Measurements from ENCODE around the gene KMO.

The KMO gene

DNA sequence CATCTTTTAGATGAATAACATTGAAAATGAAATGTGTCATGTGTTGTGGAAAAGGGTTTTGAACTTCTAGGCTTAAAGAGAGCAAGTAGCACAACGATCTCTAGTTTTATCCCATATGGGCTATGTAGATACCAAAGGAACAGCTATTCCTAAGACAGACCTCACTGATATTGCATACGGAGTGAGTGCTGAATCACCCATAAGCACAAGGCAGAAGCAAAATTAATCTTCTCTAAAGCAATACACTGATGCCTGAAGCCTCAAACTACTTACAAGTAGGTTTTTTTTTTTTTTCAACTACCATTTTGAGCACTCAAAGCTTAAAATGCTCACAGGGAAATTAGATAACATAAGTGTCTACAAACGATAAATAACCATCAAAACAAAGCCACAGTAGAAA, 5.0 kb upstream of the KMO start:
- H3K23ac ChIP-seq (ENCODE audit: low read length in 2 of 2), result no peak overlapping the region
- no peak overlapping the region for H2BK12ac ChIP-seq (ENCODE audit: low read length in 2 of 2)
- H3K4me1 ChIP-seq (ENCODE audit: control insufficient read depth, insufficient read depth, low read depth, low read length), result no peaks in the 10 kb centered on the region
- no peaks in the 10 kb centered on the region for H3K36me3 ChIP-seq (ENCODE audit: control insufficient read depth in 1 of 2, insufficient read depth in 2 of 2, low read depth in 1 of 2, low read length in 2 of 2)
- no peaks in the 10 kb centered on the region for H3K9me3 ChIP-seq (ENCODE audit: control insufficient read depth, low read length)
- no peak overlapping the region for H4K91ac ChIP-seq (ENCODE audit: low read length)
- H2AK5ac ChIP-seq (ENCODE audit: low read length, severe bottlenecking), result no peak overlapping the region
- no peak overlapping the region for H2BK15ac ChIP-seq (ENCODE audit: low read depth, poor library complexity, severe bottlenecking)
- H3K27me3 ChIP-seq (ENCODE audit: control insufficient read depth in 1 of 2, insufficient read depth in 1 of 2, low read length in 2 of 2), result peaks cover 0 to 14% of the 10 kb centered on the region in 2 experiments
- no peak overlapping the region for H3K27ac ChIP-seq (ENCODE audit: low read length, poor library complexity, severe bottlenecking)
- no peak overlapping the region for H3K14ac ChIP-seq (ENCODE audit: low read length in 2 of 2)
- H2BK120ac ChIP-seq (ENCODE audit: low read depth, low read length), result no peak overlapping the region
- no peak for DNase-seq
- no peak overlapping the region for H2BK5ac ChIP-seq (ENCODE audit: low read depth, low read length, poor library complexity, severe bottlenecking)
- no peak overlapping the region for H4K8ac ChIP-seq (ENCODE audit: low read length)
- no peak overlapping the region for H3K4me3 ChIP-seq (ENCODE audit: insufficient read depth in 1 of 2, low read depth in 1 of 2, low read length in 2 of 2)
- H3K4ac ChIP-seq (ENCODE audit: low read depth in 1 of 2, low read length in 2 of 2), result no peak overlapping the region
- H3K79me1 ChIP-seq (replicated peaks; ENCODE audit: low read length, poor library complexity, severe bottlenecking), result no peaks in the 10 kb centered on the region
- 82% methylated on average over 3 of the region's 3 CpGs for WGBS
- no peak overlapping the region for H3K18ac ChIP-seq (ENCODE audit: low read depth in 1 of 2, low read length in 2 of 2)
- H3K4me2 ChIP-seq (ENCODE audit: low read length, poor library complexity, severe bottlenecking), result no peak overlapping the region
- no peak overlapping the region for H2AFZ ChIP-seq (ENCODE audit: low read depth, low read length)
- H3K9ac ChIP-seq (ENCODE audit: low read length), result no peak overlapping the region

DNA sequence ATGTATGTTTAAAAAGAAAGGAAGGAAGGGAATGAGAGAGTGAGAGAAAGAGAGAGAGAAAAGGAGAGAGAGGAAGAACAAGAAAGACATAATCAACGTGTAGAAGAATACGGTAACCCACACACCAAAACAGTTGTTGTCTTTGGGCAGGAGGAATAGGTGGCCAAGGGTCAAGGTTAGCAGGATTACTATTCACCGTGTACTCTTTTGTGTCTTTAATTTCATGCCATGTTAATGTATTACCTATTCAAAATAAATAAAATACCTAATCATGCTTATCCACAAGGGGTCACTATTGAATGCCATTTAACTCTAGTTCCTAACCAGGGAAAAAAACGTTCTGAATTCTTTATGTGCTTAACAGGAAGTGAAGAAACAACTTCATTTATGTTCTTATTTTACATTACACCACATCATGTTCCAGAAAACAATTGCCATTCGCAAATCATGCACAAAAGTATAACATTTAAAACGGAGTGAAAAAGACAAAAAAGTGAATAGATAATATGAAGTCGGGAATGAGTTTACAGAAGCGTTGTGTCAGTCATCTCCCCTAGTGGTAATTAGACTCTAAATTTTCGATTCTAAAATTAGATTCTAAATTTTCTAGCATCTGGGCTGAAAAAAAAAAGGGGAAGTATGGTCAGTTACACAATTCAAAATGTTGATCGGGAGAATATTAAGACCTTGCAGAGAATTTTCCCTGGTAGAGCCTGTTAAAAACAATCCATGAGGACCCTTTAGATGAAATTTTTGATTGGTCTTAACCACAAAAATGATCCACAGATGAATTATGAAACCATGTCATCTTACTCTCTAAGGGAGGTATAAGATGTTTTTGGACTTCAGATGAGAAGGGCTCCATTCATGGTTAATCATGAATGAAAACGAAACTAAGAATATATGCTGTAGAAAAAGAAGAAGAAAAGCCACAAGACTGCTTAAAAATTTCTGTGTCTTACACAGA, 700 bp upstream of the KMO start:
- H3K14ac ChIP-seq (ENCODE audit: low read length in 2 of 2), result no peak overlapping the region
- no peaks in the 10 kb centered on the region for H3K36me3 ChIP-seq (ENCODE audit: control insufficient read depth in 1 of 2, insufficient read depth in 2 of 2, low read depth in 1 of 2, low read length in 2 of 2)
- H3K18ac ChIP-seq (ENCODE audit: low read depth in 1 of 2, low read length in 2 of 2), result no peak overlapping the region
- H2BK15ac ChIP-seq (ENCODE audit: low read depth, poor library complexity, severe bottlenecking), result no peak overlapping the region
- H2BK120ac ChIP-seq (ENCODE audit: low read depth, low read length), result no peak overlapping the region
- H2BK5ac ChIP-seq (ENCODE audit: low read depth, low read length, poor library complexity, severe bottlenecking), result no peak overlapping the region
- peak overlapping the region; percentile 89 for H3K9ac ChIP-seq (ENCODE audit: low read length)
- 62% methylated on average over 3 of the region's 11 CpGs for WGBS
- no peaks in the 10 kb centered on the region for H3K27me3 ChIP-seq (ENCODE audit: control insufficient read depth in 1 of 2, insufficient read depth in 1 of 2, low read length in 2 of 2)
- H3K4ac ChIP-seq (ENCODE audit: low read depth in 1 of 2, low read length in 2 of 2), result no peak overlapping the region
- H3K79me1 ChIP-seq (replicated peaks; ENCODE audit: low read length, poor library complexity, severe bottlenecking), result peaks cover 2% of the 10 kb centered on the region
- H3K4me1 ChIP-seq (ENCODE audit: control insufficient read depth, insufficient read depth, low read depth, low read length), result peaks cover 2% of the 10 kb centered on the region
- no peak overlapping the region for H4K91ac ChIP-seq (ENCODE audit: low read length)
- peak overlapping the region in 1 of 2 experiments; percentile 78 for H3K4me3 ChIP-seq (ENCODE audit: insufficient read depth in 1 of 2, low read depth in 1 of 2, low read length in 2 of 2)
- H2AFZ ChIP-seq (ENCODE audit: low read depth, low read length), result peak overlapping the region; percentile 76
- H2BK12ac ChIP-seq (ENCODE audit: low read length in 2 of 2), result no peak overlapping the region
- no peaks in the 10 kb centered on the region for H3K9me3 ChIP-seq (ENCODE audit: control insufficient read depth, low read length)
- peak overlapping the region; percentile 72 for H3K4me2 ChIP-seq (ENCODE audit: low read length, poor library complexity, severe bottlenecking)
- H2AK5ac ChIP-seq (ENCODE audit: low read length, severe bottlenecking), result no peak overlapping the region
- H4K8ac ChIP-seq (ENCODE audit: low read length), result no peak overlapping the region
- peak; percentile 79 for DNase-seq
- H3K27ac ChIP-seq (ENCODE audit: low read length, poor library complexity, severe bottlenecking), result peak overlapping the region; percentile 78
- no peak overlapping the region for H3K23ac ChIP-seq (ENCODE audit: low read length in 2 of 2)

DNA sequence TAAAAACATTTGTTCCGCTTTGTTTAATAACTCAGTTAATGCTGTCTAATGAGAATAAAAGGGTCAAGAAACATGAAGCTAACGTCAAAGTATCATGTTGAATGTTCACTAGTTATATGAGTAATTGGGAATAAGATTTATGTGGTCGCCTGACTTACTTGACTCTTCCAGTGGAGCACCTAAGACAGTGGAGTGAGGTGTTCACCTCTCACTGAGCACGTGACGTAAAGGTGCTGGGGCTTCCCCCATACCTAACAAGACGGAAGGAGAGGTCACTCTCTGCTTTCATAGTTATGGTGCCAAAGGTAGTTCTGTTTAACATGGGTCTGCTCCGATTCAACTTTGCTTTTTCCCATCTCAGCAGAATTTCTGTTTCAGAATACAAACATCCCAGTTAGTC, 686 bp downstream of the KMO start:
- H4K91ac ChIP-seq (ENCODE audit: low read length), result no peak overlapping the region
- DNase-seq, result no peak
- no peaks in the 10 kb centered on the region for H3K9me3 ChIP-seq (ENCODE audit: control insufficient read depth, low read length)
- 95% methylated on average over 7 of the region's 7 CpGs for WGBS
- no peak overlapping the region for H3K27ac ChIP-seq (ENCODE audit: low read length, poor library complexity, severe bottlenecking)
- H3K36me3 ChIP-seq (ENCODE audit: control insufficient read depth in 1 of 2, insufficient read depth in 2 of 2, low read depth in 1 of 2, low read length in 2 of 2), result no peaks in the 10 kb centered on the region
- H3K4me1 ChIP-seq (ENCODE audit: control insufficient read depth, insufficient read depth, low read depth, low read length), result peaks cover 2% of the 10 kb centered on the region
- no peak overlapping the region for H3K4me3 ChIP-seq (ENCODE audit: insufficient read depth in 1 of 2, low read depth in 1 of 2, low read length in 2 of 2)
- no peaks in the 10 kb centered on the region for H3K27me3 ChIP-seq (ENCODE audit: control insufficient read depth in 1 of 2, insufficient read depth in 1 of 2, low read length in 2 of 2)
- H2AK5ac ChIP-seq (ENCODE audit: low read length, severe bottlenecking), result peak overlapping the region; percentile 8
- no peak overlapping the region for H3K4me2 ChIP-seq (ENCODE audit: low read length, poor library complexity, severe bottlenecking)
- H2BK120ac ChIP-seq (ENCODE audit: low read depth, low read length), result no peak overlapping the region
- H2BK12ac ChIP-seq (ENCODE audit: low read length in 2 of 2), result no peak overlapping the region
- no peak overlapping the region for H4K8ac ChIP-seq (ENCODE audit: low read length)
- no peak overlapping the region for H3K14ac ChIP-seq (ENCODE audit: low read length in 2 of 2)
- H2AFZ ChIP-seq (ENCODE audit: low read depth, low read length), result no peak overlapping the region
- no peak overlapping the region for H2BK15ac ChIP-seq (ENCODE audit: low read depth, poor library complexity, severe bottlenecking)
- H3K18ac ChIP-seq (ENCODE audit: low read depth in 1 of 2, low read length in 2 of 2), result peak overlapping the region in 1 of 2 experiments; percentile 48
- H3K4ac ChIP-seq (ENCODE audit: low read depth in 1 of 2, low read length in 2 of 2), result no peak overlapping the region
- peak overlapping the region; percentile 11 for H2BK5ac ChIP-seq (ENCODE audit: low read depth, low read length, poor library complexity, severe bottlenecking)
- H3K23ac ChIP-seq (ENCODE audit: low read length in 2 of 2), result no peak overlapping the region
- H3K9ac ChIP-seq (ENCODE audit: low read length), result peak overlapping the region; percentile 89
- peaks cover 2% of the 10 kb centered on the region for H3K79me1 ChIP-seq (replicated peaks; ENCODE audit: low read length, poor library complexity, severe bottlenecking)

DNA sequence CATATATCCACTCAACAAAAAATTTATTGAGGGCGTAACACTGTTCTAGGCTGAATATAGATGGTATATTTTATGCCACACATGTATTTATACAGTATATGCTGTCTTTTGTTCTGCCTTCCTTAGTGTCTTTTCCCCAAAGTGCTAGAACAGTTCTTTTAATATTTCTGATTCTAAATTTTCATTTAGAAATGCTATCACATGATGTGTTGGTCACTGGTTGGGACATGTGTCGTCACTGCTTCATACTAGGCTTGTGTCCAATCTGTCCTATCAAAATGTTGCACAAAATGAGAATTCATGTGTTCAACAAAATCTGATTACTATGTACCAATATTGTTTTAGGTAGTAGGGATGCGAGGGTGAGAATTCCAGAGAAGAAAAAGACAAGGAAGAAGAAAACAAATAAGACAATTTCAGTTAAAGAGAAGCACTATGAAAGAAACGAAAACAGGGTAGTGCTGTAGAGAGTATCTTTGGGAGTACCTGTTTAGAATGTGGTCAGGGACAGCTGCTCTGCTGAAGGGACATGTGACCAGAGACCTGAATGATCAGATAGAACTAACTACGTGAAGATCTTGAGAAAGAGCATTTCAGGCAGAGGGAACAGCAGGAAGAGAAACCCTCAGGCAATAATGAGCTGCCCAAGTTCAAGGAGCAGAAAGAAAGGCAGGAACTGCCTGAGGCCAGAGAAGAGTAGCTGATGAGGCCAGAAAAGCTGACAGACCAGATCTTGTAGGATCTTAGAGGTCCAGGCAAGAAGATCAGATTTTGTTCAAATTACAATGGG, 1.3 kb downstream of the KMO start:
- H3K36me3 ChIP-seq (ENCODE audit: control insufficient read depth in 1 of 2, insufficient read depth in 2 of 2, low read depth in 1 of 2, low read length in 2 of 2), result no peaks in the 10 kb centered on the region
- H2AK5ac ChIP-seq (ENCODE audit: low read length, severe bottlenecking), result peak overlapping the region; percentile 78
- peak overlapping the region; percentile 24 for H2BK120ac ChIP-seq (ENCODE audit: low read depth, low read length)
- no peak overlapping the region for H3K4me3 ChIP-seq (ENCODE audit: insufficient read depth in 1 of 2, low read depth in 1 of 2, low read length in 2 of 2)
- peaks cover 2% of the 10 kb centered on the region for H3K4me1 ChIP-seq (ENCODE audit: control insufficient read depth, insufficient read depth, low read depth, low read length)
- no peak overlapping the region for H2BK15ac ChIP-seq (ENCODE audit: low read depth, poor library complexity, severe bottlenecking)
- H3K18ac ChIP-seq (ENCODE audit: low read depth in 1 of 2, low read length in 2 of 2), result no peak overlapping the region
- peaks cover 2% of the 10 kb centered on the region for H3K79me1 ChIP-seq (replicated peaks; ENCODE audit: low read length, poor library complexity, severe bottlenecking)
- no peak overlapping the region for H3K4me2 ChIP-seq (ENCODE audit: low read length, poor library complexity, severe bottlenecking)
- no peak overlapping the region for H2BK12ac ChIP-seq (ENCODE audit: low read length in 2 of 2)
- no peak overlapping the region for H3K23ac ChIP-seq (ENCODE audit: low read length in 2 of 2)
- no peak overlapping the region for H4K8ac ChIP-seq (ENCODE audit: low read length)
- peak; percentile 10 for DNase-seq
- 79% methylated on average over 3 of the region's 5 CpGs for WGBS
- no peaks in the 10 kb centered on the region for H3K9me3 ChIP-seq (ENCODE audit: control insufficient read depth, low read length)
- H3K4ac ChIP-seq (ENCODE audit: low read depth in 1 of 2, low read length in 2 of 2), result no peak overlapping the region
- H2BK5ac ChIP-seq (ENCODE audit: low read depth, low read length, poor library complexity, severe bottlenecking), result no peak overlapping the region
- no peaks in the 10 kb centered on the region for H3K27me3 ChIP-seq (ENCODE audit: control insufficient read depth in 1 of 2, insufficient read depth in 1 of 2, low read length in 2 of 2)
- H3K27ac ChIP-seq (ENCODE audit: low read length, poor library complexity, severe bottlenecking), result no peak overlapping the region
- H3K9ac ChIP-seq (ENCODE audit: low read length), result no peak overlapping the region
- no peak overlapping the region for H2AFZ ChIP-seq (ENCODE audit: low read depth, low read length)
- H3K14ac ChIP-seq (ENCODE audit: low read length in 2 of 2), result no peak overlapping the region
- no peak overlapping the region for H4K91ac ChIP-seq (ENCODE audit: low read length)

All from mesenchymal stem cell (in vitro differentiated cells and primary cell).